Skeletal muscle tissue (tissue), 4 donors: ENCODE measurements around the gene ZNF654. TPM values are rescaled to one million over a fixed set of nuclear protein-coding genes. Genes with fewer than 3 reads are reported as not detected.

Source experiments
- H3K27ac ChIP-seq: one replicate; pipeline ENCODE4 v1.7.0; 2013; ENCODE audit warnings: mild to moderate bottlenecking, low read depth, low read length, inconsistent platforms
- H3K27me3 ChIP-seq, 3 donors: one replicate each; pipeline ENCODE4 v1.7.0; 2013; ENCODE audit warnings: low read length in 3 of 3; ENCODE audit not compliant: control insufficient read depth in 3 of 3, insufficient read depth in 3 of 3
- H3K36me3 ChIP-seq, 3 donors: one replicate each; pipeline ENCODE4 v1.7.0; 2013; ENCODE audit warnings: low read length in 3 of 3; ENCODE audit not compliant: control insufficient read depth in 3 of 3, insufficient read depth in 3 of 3
- H3K4me1 ChIP-seq, 3 donors: one replicate each; pipeline ENCODE4 v1.7.0; 2013; ENCODE audit warnings: low read length in 3 of 3, mild to moderate bottlenecking in 3 of 3; ENCODE audit not compliant: control insufficient read depth in 3 of 3, insufficient read depth in 3 of 3
- H3K4me3 ChIP-seq, 3 donors: one replicate each; pipeline ENCODE4 v1.7.0; 2013; ENCODE audit warnings: low read length in 3 of 3
- H3K9ac ChIP-seq, 3 donors: one replicate each; pipeline ENCODE4 v1.7.0; 2013; ENCODE audit warnings: low read length in 3 of 3, mild to moderate bottlenecking in 3 of 3, moderate library complexity in 2 of 3, low read depth in 1 of 3
- H3K9me3 ChIP-seq, 3 donors: one replicate each; pipeline ENCODE4 v1.7.0; 2013; ENCODE audit warnings: low read length in 3 of 3; ENCODE audit not compliant: control insufficient read depth in 3 of 3
- total RNA-seq: library from RNA; depleted of rRNA; stranded (reverse); fragments of >200 nt; gene quantifications from one replicate; pipeline ENCODE4 v1.2.3, GENCODE V29; 2014
- donor health status: Osteomylitis.

The ZNF654 gene
- total RNA-seq, 1 donor from 2014 or later = 12.5 TPM

GRCh38 chr3:88149509-88150362, 90.7 kb downstream of the ZNF654 start, which contains the start of gene C3orf38:
TSS of gene C3orf38 (plus strand) at chr3:88149959. CDS start at chr3:88150053, 94 bp downstream.
- Histone ChIP-seq H3K27me3 (no peaks in the 10 kb centered on the region), H3K4me3 (peak within 1 kb of the TSS; percentile 96 to 100 (median 99)), H3K9me3 (no peaks in the 10 kb centered on the region), H3K9ac (peak within 1 kb of the TSS; percentile 98 to 99 (median 99)), H3K27ac (peak within 1 kb of the TSS; percentile 92), H3K4me1 (peaks cover 7 to 12% (median 8%) of the 10 kb centered on the region in 3 donors), H3K36me3 (peaks cover 4 to 7% (median 7%) of the 10 kb centered on the region in 3 donors)

- peak overlapping the region; percentile 92 for H3K27ac ChIP-seq
- no peaks in the 10 kb centered on the region for H3K27me3 ChIP-seq
- H3K9me3 ChIP-seq = no peaks in the 10 kb centered on the region
- peaks cover 7 to 12% (median 8%) of the 10 kb centered on the region in 3 donors for H3K4me1 ChIP-seq
- peaks cover 7 to 11% (median 8%) of the 10 kb centered on the region in 3 donors for H3K36me3 ChIP-seq
- peak overlapping the region; percentile 96 to 100 (median 99) for H3K4me3 ChIP-seq
- peak overlapping the region; percentile 98 to 99 (median 99) for H3K9ac ChIP-seq
Observed at GRCh38 chr3:88150371-88150770, 91.3 kb downstream of the ZNF654 start.

DNA sequence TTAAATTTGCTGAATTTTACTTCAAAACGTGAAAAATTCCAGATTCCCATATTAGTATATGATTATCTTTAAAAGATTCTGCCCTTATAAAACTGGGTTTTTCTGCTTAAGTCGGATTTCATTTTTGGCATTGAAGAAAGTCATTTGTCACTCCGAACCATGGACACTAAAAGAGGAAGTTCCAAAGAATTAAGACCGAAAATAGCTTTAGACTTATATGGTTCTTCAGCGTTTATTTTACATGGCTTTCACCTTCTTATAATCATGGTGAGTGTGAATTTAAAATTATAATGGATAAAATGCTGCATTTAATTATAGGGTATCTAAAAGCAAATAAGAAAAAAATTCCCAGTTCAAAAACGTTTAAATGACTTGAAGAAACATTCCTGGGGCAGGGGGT, 91.8 kb downstream of the ZNF654 start:
- H3K36me3 ChIP-seq = peaks cover 8 to 13% (median 9%) of the 10 kb centered on the region in 3 donors
- no peaks in the 10 kb centered on the region for H3K27me3 ChIP-seq
- peaks cover 7 to 12% (median 8%) of the 10 kb centered on the region in 3 donors for H3K4me1 ChIP-seq
- H3K27ac ChIP-seq = no peak overlapping the region
- no peaks in the 10 kb centered on the region for H3K9me3 ChIP-seq
- peak overlapping the region; percentile 98 to 99 (median 99) for H3K9ac ChIP-seq
- H3K4me3 ChIP-seq = peak overlapping the region; percentile 96 to 100 (median 99)

DNA sequence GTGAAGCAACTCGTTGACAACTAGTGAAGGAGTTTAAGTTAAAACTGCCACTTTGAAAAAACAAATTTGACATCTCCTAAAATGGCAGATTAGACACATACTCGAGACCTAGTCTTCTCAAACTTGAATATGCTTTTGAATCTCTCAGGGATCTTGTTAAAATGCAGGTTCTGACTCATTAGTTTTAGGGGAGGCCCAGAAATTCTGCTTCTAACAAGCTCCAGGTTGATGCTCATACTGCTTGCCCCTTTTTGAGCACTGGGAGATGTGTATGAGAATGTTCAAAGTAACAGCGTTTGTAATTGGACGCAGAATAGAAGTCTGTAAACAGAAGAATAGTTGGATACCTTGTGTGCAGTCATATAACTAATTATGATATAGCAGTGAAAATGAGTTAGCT, 92.3 kb downstream of the ZNF654 start:
- Histone ChIP-seq H3K4me1 (peaks cover 7 to 12% (median 8%) of the 10 kb centered on the region in 3 donors), H3K36me3 (peaks cover 12 to 18% (median 13%) of the 10 kb centered on the region in 3 donors), H3K27ac (no peak overlapping the region), H3K27me3 (no peaks in the 10 kb centered on the region), H3K9me3 (no peaks in the 10 kb centered on the region), H3K4me3 (peak overlapping the region in 1 of 3 donors; percentile 19), H3K9ac (peak overlapping the region in 1 of 3 donors; percentile 60)

DNA sequence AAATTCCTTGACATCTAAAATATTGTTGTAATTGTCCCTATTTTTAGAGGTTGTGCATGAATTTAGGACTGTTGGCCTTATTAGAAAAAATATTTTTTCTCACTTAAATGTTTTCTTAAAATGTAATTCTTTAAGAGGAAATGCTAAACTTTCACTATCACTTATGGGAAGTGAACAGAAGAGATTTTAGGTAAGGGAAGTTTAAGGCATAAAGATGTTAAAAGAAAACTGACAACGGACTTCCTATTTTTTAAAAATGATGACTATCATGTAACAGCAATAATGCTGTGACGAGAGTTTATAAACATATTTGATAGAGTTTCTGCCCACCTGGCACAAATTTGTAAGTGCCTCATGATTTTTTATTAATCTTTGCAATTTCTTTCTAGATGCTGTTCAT, 93.8 kb downstream of the ZNF654 start:
- Histone ChIP-seq H3K4me3 (no peak overlapping the region), H3K36me3 (peaks cover 14 to 23% (median 18%) of the 10 kb centered on the region in 3 donors), H3K9ac (no peak overlapping the region), H3K4me1 (peaks cover 7 to 12% (median 8%) of the 10 kb centered on the region in 3 donors), H3K9me3 (no peaks in the 10 kb centered on the region), H3K27me3 (no peaks in the 10 kb centered on the region), H3K27ac (no peak overlapping the region)

GRCh38 chr3:88166419-88166971, 107.4 kb downstream of the ZNF654 start:
- Histone ChIP-seq H3K4me3 (no peak overlapping the region), H3K36me3 (no peaks in the 10 kb centered on the region), H3K9me3 (no peaks in the 10 kb centered on the region), H3K27ac (no peak overlapping the region), H3K4me1 (no peaks in the 10 kb centered on the region), H3K27me3 (no peaks in the 10 kb centered on the region), H3K9ac (no peak overlapping the region)

GRCh38 chr3:88167173-88167572, 108.1 kb downstream of the ZNF654 start:
- Histone ChIP-seq H3K9ac (no peak overlapping the region), H3K27me3 (no peaks in the 10 kb centered on the region), H3K36me3 (no peaks in the 10 kb centered on the region), H3K4me1 (no peaks in the 10 kb centered on the region), H3K9me3 (no peaks in the 10 kb centered on the region), H3K4me3 (no peak overlapping the region), H3K27ac (no peak overlapping the region)

- no peaks in the 10 kb centered on the region for H3K9me3 ChIP-seq
- H3K4me1 ChIP-seq = no peaks in the 10 kb centered on the region
- no peak overlapping the region for H3K9ac ChIP-seq
- no peaks in the 10 kb centered on the region for H3K36me3 ChIP-seq
- no peak overlapping the region for H3K4me3 ChIP-seq
- H3K27me3 ChIP-seq = no peaks in the 10 kb centered on the region
- no peak overlapping the region for H3K27ac ChIP-seq
Observed at GRCh38 chr3:88167704-88168103, 108.6 kb downstream of the ZNF654 start.

- no peaks in the 10 kb centered on the region for H3K4me1 ChIP-seq
Observed at GRCh38 chr3:88168171-88168570, 109.1 kb downstream of the ZNF654 start.

More at GRCh38 chr3:88168171-88168570, 109.1 kb downstream of the ZNF654 start:
- Histone ChIP-seq H3K36me3 (no peaks in the 10 kb centered on the region), H3K27ac (no peak overlapping the region), H3K27me3 (no peaks in the 10 kb centered on the region), H3K4me3 (no peak overlapping the region), H3K9ac (no peak overlapping the region), H3K9me3 (no peaks in the 10 kb centered on the region)
